AG09309 (cell line): ENCODE measurements around the gene CASK.

ENCODE experiments used
- DNase-seq: peaks from one replicate; pipeline ENCODE4 v3.0.0-alpha.2; 2010; ENCODE audit warnings: low read depth
- H3K4me3 ChIP-seq: 2 replicates; pipeline ENCODE4 v1.5.1; 2011; ENCODE audit warnings: mild to moderate bottlenecking, low read depth, low read length, moderate library complexity; ENCODE audit not compliant: control insufficient read depth
- TF ChIP-seq, protein P1 (sequence below): IDR thresholded peaks from 2 replicates; pipeline ENCODE4 v1.5.1; 2011; ENCODE audit warnings: mild to moderate bottlenecking, low read depth, low read length, inconsistent platforms; ENCODE audit not compliant: insufficient read depth, control insufficient read depth; ENCODE audit errors: missing control alignments

Gene CASK, protein sequence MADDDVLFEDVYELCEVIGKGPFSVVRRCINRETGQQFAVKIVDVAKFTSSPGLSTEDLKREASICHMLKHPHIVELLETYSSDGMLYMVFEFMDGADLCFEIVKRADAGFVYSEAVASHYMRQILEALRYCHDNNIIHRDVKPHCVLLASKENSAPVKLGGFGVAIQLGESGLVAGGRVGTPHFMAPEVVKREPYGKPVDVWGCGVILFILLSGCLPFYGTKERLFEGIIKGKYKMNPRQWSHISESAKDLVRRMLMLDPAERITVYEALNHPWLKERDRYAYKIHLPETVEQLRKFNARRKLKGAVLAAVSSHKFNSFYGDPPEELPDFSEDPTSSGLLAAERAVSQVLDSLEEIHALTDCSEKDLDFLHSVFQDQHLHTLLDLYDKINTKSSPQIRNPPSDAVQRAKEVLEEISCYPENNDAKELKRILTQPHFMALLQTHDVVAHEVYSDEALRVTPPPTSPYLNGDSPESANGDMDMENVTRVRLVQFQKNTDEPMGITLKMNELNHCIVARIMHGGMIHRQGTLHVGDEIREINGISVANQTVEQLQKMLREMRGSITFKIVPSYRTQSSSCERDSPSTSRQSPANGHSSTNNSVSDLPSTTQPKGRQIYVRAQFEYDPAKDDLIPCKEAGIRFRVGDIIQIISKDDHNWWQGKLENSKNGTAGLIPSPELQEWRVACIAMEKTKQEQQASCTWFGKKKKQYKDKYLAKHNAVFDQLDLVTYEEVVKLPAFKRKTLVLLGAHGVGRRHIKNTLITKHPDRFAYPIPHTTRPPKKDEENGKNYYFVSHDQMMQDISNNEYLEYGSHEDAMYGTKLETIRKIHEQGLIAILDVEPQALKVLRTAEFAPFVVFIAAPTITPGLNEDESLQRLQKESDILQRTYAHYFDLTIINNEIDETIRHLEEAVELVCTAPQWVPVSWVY

DNA sequence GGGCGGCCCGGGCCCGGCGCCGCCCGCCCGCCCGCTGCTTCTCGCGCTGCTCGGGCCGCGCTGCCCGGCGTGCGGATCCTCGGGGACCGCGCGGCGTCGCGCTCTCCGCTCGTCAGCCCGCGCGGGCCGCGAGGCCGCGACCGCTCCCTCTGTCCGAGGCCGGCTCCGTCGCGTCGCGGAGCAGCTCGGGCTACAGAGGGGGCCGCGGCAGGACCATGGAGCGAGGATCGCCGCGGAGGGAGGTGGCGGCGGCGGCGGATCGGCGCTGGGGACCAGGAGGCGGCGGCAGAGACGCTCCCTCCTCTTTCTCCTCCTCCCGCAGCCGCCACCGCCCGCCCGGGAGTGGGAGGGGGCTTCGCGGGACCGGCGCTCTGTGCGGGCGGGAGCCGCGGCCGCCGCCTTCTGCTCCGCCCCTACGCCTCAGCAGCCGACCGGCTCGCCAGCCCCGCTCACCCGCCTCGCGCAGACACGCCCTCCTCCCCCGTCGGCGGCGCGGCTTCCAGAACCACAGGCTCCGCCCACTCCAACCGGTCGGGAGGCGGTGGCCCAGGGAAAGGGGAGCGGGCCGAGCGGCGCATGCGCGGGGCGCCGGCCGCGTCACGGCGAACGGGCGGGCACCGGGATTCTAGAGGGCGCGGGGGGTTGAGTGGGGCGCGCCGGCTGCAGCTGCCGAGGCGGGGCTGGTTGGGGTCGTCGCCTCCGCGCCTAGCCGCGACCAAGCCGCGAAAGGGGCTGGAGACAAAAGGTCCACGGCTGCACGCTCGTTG is at the start of gene CASK:
Gene CASK (minus strand): TSS at position 344 of the 767 bp plus-strand sequence. CDS start 566 bp downstream, outside the sequence.
- TF ChIP-seq, protein P1, sequence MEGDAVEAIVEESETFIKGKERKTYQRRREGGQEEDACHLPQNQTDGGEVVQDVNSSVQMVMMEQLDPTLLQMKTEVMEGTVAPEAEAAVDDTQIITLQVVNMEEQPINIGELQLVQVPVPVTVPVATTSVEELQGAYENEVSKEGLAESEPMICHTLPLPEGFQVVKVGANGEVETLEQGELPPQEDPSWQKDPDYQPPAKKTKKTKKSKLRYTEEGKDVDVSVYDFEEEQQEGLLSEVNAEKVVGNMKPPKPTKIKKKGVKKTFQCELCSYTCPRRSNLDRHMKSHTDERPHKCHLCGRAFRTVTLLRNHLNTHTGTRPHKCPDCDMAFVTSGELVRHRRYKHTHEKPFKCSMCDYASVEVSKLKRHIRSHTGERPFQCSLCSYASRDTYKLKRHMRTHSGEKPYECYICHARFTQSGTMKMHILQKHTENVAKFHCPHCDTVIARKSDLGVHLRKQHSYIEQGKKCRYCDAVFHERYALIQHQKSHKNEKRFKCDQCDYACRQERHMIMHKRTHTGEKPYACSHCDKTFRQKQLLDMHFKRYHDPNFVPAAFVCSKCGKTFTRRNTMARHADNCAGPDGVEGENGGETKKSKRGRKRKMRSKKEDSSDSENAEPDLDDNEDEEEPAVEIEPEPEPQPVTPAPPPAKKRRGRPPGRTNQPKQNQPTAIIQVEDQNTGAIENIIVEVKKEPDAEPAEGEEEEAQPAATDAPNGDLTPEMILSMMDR = no peak
- peak within 1 kb of the TSS; percentile 67 for H3K4me3 ChIP-seq
- DNase-seq = peak; percentile 60

DNA sequence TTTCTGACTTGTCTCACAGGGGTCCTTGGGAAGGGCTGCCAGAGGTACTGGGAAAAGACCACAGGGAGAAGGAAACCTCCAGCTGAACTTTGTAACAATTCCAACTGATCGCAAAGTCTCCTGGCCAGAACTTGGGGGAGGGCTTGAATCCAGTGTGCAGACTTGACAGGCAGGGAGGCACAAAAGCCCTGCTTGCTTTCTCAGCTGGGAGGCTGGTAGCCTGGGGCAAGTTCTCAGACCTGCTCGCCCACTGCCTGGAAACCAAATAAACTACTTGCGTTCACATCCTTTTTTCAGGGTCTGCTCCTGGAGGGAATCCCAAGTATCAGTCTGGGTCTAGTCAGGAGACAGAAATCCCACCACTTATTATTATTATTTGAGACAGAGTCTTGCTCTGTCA is 48.0 kb upstream of the CASK start:
- DNase-seq = no peak
- TF ChIP-seq, protein P1 = no peak
- no peak overlapping the region for H3K4me3 ChIP-seq

DNA sequence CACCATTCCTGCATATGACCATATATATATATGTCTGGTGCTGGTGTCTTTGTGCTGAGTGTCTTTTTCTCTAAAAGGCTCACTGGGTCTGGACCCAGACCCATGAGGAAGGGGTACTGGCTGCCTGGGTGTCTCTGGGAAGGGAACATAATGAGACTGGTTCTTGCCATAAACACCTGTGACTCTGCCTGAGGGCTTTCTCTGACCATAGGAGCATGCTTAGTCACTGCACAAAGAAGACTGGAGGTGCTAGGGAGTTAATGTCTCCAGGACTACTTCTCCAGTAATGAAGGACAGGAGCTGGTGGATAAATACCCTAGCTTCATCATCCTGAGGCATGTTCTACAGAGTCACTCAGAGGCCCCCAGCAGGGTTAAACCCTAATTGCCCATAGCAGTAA is 47.1 kb upstream of the CASK start:
- TF ChIP-seq, protein P1 = no peak
- DNase-seq = no peak
- H3K4me3 ChIP-seq = no peak overlapping the region

DNA sequence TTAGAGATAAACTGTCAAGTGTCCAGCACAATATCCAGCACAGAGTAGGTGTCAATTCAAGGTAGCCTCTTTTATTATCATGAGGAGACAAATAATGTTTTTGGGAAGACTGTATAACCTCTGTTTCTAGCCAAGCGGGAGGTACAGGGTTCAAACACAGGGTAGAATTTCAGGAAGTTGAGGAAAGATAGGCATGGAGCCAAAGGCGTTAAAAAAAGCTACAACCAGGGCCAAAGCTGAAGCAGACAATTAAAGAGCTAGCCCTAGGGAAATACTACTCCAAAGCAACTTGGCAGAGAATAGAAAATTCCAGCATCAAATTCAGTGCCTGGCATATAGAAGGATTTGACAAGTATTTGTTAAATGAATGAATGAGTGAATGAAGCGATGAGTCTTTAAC is 40.0 kb upstream of the CASK start:
- H3K4me3 ChIP-seq = no peak overlapping the region
- no peak for DNase-seq
- TF ChIP-seq, protein P1 = no peak

DNA sequence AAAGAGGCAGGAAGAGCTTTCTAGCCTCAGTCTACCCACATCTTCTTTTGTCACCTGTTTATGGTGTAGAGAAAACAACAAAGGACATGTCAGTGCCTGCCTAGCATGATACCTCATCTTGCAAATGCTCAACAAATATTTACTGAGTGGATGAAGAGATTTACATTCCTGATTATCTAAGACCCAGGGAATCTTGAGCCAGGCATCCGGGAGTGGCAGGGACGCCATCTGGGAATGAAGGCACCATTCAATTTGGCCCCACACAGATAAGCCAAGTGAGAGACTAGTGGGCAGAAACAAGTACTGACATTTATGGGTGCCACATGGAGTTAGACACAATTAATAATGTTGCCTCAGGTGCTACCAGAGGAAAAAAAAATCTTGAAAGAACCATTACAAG is 36.8 kb upstream of the CASK start:
- H3K4me3 ChIP-seq = no peak overlapping the region
- TF ChIP-seq, protein P1 = no peak
- DNase-seq = no peak

DNA sequence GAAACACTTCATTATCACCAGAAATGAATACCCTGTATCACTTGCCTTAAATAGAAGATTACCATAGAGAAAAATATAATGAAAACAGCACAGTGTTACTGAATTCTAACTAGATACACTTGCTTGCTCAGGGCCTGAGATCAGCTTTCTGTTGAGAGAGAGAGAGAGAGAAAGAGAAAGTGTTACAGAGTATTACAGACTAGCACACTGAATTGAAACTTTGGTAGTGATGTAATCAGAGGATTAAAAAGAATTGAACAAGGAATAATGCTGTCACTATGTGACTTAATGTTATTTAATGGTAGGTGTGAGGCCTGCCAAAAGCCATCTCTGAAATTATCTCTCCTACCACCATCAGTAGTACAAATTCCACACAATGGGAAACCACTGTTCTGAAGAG is 35.5 kb upstream of the CASK start:
- no peak for DNase-seq
- no peak overlapping the region for H3K4me3 ChIP-seq
- TF ChIP-seq, protein P1 = no peak
